GM18951 (cell line): ENCODE results near the gene RGS11.
A peak's percentile ranks its signal among the peaks of the same experiment; 100 is the strongest.
"Not testable (repeated sequence)": the region's sequence is repeated elsewhere in the genome, so short reads cannot be mapped to it uniquely, and the experiment has no call there.

Experiments used
- POLR2A ChIP-seq: IDR thresholded peaks from 4 replicates; pipeline ENCODE4 v1.6.1; 2011; ENCODE audit warnings: mild to moderate bottlenecking; ENCODE audit not compliant: insufficient read length, insufficient read depth; ENCODE audit errors: extremely low read depth
- in situ Hi-C: fragments of 300-500 bp; cut with MboI; formaldehyde crosslinking; loops from one replicate; pipeline ENCODE4 v1.12.0; 2022; ENCODE audit warnings: low sequenced_read_pairs, mixed read lengths, inconsistent platforms; ENCODE audit not compliant: unreplicated experiment

The RGS11 gene

GRCh38 chr16:259226-259625, 16.5 kb downstream of the RGS11 start:
- TF ChIP-seq POLR2A: no peak
- in situ Hi-C loops: no loop called here

GRCh38 chr16:258091-258490, 17.7 kb downstream of the RGS11 start:
- in situ Hi-C loops: not testable (repeated sequence)

GRCh38 chr16:255183-255582, 20.6 kb downstream of the RGS11 start:
- in situ Hi-C loops: no loop called here
- no peak for TF ChIP-seq POLR2A

GRCh38 chr16:254461-254860, 21.3 kb downstream of the RGS11 start:
- no peak for TF ChIP-seq POLR2A
- in situ Hi-C loops: no loop called here

- in situ Hi-C loops: no loop called here
- no peak for TF ChIP-seq POLR2A
Observed at GRCh38 chr16:253833-254232, 21.9 kb downstream of the RGS11 start.

- no peak for TF ChIP-seq POLR2A
Observed at GRCh38 chr16:252366-253337, 23.1 kb downstream of the RGS11 start.

GRCh38 chr16:249431-249830, 26.3 kb downstream of the RGS11 start:
- in situ Hi-C loops: no loop called here
- TF ChIP-seq POLR2A: no peak

More at GRCh38 chr16:252366-253337, 23.1 kb downstream of the RGS11 start:
- in situ Hi-C loops: no loop called here

GRCh38 chr16:247027-247426, 28.7 kb downstream of the RGS11 start:
- no peak for TF ChIP-seq POLR2A
- in situ Hi-C loops: no loop called here

- no peak for TF ChIP-seq POLR2A
- in situ Hi-C loops: no loop called here
Observed at GRCh38 chr16:245105-245504, 30.6 kb downstream of the RGS11 start.

GRCh38 chr16:243348-243747, 32.4 kb downstream of the RGS11 start:
- in situ Hi-C loops: no loop called here
- no peak for TF ChIP-seq POLR2A

GRCh38 chr16:242281-242680, 33.5 kb downstream of the RGS11 start:
- in situ Hi-C loops: no loop called here
- no peak for TF ChIP-seq POLR2A

- no peak for TF ChIP-seq POLR2A
- in situ Hi-C loops: no loop called here
Observed at GRCh38 chr16:240559-240958, 35.2 kb downstream of the RGS11 start.

- TF ChIP-seq POLR2A: no peak
- in situ Hi-C loops: no loop called here
Observed at GRCh38 chr16:239948-240277, 35.8 kb downstream of the RGS11 start.

GRCh38 chr16:234468-235305, 41.1 kb downstream of the RGS11 start, which contains the start of gene FAM234A:
Gene FAM234A (plus strand): TSS chr16:234821. CDS start chr16:254414, 19,593 bp downstream.
- in situ Hi-C loops: no loop called here
- TF ChIP-seq POLR2A: peak; percentile 96
